Hindlimb muscle (tissue), 1 donor: ENCODE measurements around the gene ACVR2B. TPM values are rescaled to one million over a fixed set of nuclear protein-coding genes. Genes with fewer than 3 reads are reported as not detected.

Experiments used
- DNase-seq: peaks from one replicate; pipeline ENCODE4 v3.0.0-alpha.2; 2013
- polyA plus RNA-seq: library from polyadenylated mRNA; unstranded; fragments of 120-200 nt; gene quantifications from one replicate; pipeline ENCODE4 v1.2.1, GENCODE V29; 2013; ENCODE audit not compliant: insufficient read length

The ACVR2B gene
- polyA plus RNA-seq, 1 donor = 15.8 TPM

- no peak for DNase-seq
Observed at GRCh38 chr3:38533285-38533976, 79.7 kb downstream of the ACVR2B start.

GRCh38 chr3:38534180-38534579 lies 80.5 kb downstream of the ACVR2B start:
- DNase-seq = no peak

- no peak for DNase-seq
Observed at GRCh38 chr3:38534604-38535003, 80.9 kb downstream of the ACVR2B start.

GRCh38 chr3:38536671-38537070 lies 83.0 kb downstream of the ACVR2B start:
- no peak for DNase-seq

GRCh38 chr3:38538773-38539353 lies 85.2 kb downstream of the ACVR2B start:
- DNase-seq = no peak

- no peak for DNase-seq
Observed at GRCh38 chr3:38541806-38542205, 88.1 kb downstream of the ACVR2B start.

Other genes with a start within 250 kb of the ACVR2B start
- 0.18 TPM for gene SLC22A13, start 188.1 kb upstream of the ACVR2B start, polyA plus RNA-seq
- gene SLC22A14, start 171.6 kb upstream of the ACVR2B start, polyA plus RNA-seq = 0.23 TPM
- gene XYLB, start 107.1 kb upstream of the ACVR2B start, polyA plus RNA-seq = 3.9 TPM
- gene EXOG, start 42.5 kb downstream of the ACVR2B start, polyA plus RNA-seq = 17.4 TPM
- 4.1 TPM for gene SCN5A, start 195.8 kb downstream of the ACVR2B start, polyA plus RNA-seq